Osteocyte (in vitro differentiated cells): ENCODE results near the gene EFCAB10. TPM values are rescaled to one million over a fixed set of nuclear protein-coding genes. Genes with fewer than 3 reads are reported as not detected.

Source experiments
- DNase-seq: peaks from one replicate; pipeline ENCODE4 v3.0.0; 2021; ENCODE audit warnings: mixed read lengths; ENCODE audit not compliant: unreplicated experiment; ENCODE audit errors: extremely low spot score
- H3K27ac Mint-ChIP-seq: one replicate; pipeline ENCODE4 v1.8.0; 2021; ENCODE audit warnings: mild to moderate bottlenecking, mixed read lengths; ENCODE audit not compliant: unreplicated experiment
- H3K27me3 Mint-ChIP-seq: one replicate; pipeline ENCODE4 v1.8.0; 2021; ENCODE audit warnings: mixed read lengths; ENCODE audit not compliant: unreplicated experiment
- H3K36me3 Mint-ChIP-seq: one replicate; pipeline ENCODE4 v1.8.0; 2021; ENCODE audit warnings: mixed read lengths; ENCODE audit not compliant: unreplicated experiment
- H3K4me1 Mint-ChIP-seq: one replicate; pipeline ENCODE4 v1.8.0; 2021; ENCODE audit warnings: mixed read lengths; ENCODE audit not compliant: unreplicated experiment
- H3K4me3 Mint-ChIP-seq: one replicate; pipeline ENCODE4 v1.8.0; 2021; ENCODE audit warnings: mild to moderate bottlenecking, moderate library complexity, mixed read lengths; ENCODE audit not compliant: unreplicated experiment
- H3K9me3 Mint-ChIP-seq: one replicate; pipeline ENCODE4 v1.8.0; 2021; ENCODE audit warnings: mixed read lengths; ENCODE audit not compliant: unreplicated experiment
- total RNA-seq: library from RNA; stranded (reverse); gene quantifications from 2 replicates; pipeline ENCODE4 v1.2.1, GENCODE V29; 2021
- TF ChIP-seq, protein P1 (sequence below): fragments of 200-600 bp; sonication (generic); IDR thresholded peaks from 2 replicates; pipeline ENCODE4 v1.5.0; 2021; ENCODE audit warnings: antibody characterized with exemption, mild to moderate bottlenecking, moderate library complexity

Gene EFCAB10
- total RNA-seq, 1 donor from 2014 or later = not detected

DNA sequence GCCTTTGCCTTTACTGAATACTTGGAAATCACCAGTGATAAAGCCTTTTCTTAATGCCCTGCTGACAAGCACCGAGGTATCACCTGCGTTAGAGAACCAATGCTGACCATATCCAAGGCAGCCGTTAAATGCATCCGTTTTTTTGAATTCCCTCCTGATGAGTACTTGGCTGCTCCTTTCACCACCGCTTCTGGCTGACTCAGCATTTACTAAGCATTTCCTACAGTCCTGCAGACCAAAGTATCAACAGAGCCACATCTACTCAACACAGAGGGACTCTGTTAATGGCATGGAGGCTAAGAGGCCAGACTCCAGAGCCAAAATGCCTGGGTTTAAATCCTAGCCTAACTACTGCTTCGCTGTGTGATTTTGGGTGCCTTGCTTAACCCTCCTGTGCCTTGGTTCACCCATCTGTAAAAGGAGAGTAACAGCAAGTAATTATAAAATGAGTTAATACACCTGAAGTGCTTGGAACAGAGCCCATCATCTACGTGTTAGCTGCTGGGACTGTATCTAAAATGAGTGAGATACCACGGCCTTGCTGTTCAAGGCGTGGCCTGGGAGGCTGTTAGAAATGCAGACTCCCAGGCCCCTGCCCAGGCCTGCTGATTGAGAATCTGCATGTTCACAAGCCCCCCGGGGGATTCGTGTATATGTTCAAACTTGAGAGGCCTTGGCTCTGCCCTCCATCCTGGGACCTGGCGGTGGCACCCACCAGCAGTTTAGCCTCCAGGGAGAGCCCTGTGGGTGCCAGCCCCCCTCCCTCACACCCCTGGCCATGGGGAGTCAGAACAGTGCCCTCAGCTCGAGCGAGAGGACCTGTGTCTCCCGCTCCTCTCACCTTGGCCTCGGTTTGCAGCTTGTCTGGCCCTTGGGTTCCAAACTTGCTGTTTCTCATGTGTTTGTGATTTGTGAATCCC lies 30.8 kb upstream of the EFCAB10 start:
- TF ChIP-seq, protein P1, sequence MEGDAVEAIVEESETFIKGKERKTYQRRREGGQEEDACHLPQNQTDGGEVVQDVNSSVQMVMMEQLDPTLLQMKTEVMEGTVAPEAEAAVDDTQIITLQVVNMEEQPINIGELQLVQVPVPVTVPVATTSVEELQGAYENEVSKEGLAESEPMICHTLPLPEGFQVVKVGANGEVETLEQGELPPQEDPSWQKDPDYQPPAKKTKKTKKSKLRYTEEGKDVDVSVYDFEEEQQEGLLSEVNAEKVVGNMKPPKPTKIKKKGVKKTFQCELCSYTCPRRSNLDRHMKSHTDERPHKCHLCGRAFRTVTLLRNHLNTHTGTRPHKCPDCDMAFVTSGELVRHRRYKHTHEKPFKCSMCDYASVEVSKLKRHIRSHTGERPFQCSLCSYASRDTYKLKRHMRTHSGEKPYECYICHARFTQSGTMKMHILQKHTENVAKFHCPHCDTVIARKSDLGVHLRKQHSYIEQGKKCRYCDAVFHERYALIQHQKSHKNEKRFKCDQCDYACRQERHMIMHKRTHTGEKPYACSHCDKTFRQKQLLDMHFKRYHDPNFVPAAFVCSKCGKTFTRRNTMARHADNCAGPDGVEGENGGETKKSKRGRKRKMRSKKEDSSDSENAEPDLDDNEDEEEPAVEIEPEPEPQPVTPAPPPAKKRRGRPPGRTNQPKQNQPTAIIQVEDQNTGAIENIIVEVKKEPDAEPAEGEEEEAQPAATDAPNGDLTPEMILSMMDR = no peak
- Mint-ChIP-seq H3K4me1 (no peaks in the 10 kb centered on the region), H3K36me3 (peaks cover 15% of the 10 kb centered on the region), H3K4me3 (no peak overlapping the region), H3K27ac (no peak overlapping the region), H3K9me3 (no peaks in the 10 kb centered on the region), H3K27me3 (no peaks in the 10 kb centered on the region)
- DNase-seq = no peak

DNA sequence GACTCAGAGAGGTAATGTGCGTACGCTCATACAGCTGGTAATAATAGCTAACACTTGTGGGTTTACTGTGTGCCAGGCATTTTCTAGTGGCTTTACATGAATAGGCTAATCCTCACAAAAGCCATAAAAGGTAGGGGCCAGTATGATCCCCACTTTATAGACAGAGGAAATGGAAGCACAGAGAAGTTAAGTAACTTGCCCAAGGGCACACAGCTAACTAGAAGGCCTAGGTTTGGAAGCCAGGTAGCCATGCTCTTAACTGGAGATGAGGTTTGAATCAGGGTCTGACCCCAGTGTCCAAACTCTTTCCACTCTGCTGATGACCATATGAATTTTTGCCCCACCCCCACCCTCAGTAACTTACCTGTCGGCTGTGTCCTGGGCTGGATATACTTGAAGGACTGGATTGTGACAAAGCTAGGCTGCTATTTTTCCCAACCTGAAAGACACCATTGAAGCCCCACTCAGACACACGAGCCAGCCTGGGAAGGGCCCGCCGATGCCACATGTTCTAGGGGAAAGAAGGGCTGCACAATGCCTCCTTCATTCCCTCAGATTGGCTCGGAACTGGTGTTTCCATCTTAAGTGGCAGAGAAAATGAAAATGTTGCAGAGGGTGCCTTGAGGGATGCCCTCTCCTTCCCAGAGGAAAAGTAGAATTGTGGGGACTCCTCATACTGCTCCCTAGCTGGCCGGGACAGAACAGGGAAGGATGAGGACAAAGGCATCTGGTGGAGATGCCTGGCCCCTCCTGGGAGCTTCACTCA lies 29.1 kb upstream of the EFCAB10 start:
- Mint-ChIP-seq H3K27me3 (no peaks in the 10 kb centered on the region), H3K4me1 (peaks cover 12% of the 10 kb centered on the region), H3K36me3 (peaks cover 13% of the 10 kb centered on the region), H3K27ac (no peak overlapping the region), H3K9me3 (no peaks in the 10 kb centered on the region), H3K4me3 (no peak overlapping the region)
- TF ChIP-seq, protein P1 = no peak
- no peak for DNase-seq

DNA sequence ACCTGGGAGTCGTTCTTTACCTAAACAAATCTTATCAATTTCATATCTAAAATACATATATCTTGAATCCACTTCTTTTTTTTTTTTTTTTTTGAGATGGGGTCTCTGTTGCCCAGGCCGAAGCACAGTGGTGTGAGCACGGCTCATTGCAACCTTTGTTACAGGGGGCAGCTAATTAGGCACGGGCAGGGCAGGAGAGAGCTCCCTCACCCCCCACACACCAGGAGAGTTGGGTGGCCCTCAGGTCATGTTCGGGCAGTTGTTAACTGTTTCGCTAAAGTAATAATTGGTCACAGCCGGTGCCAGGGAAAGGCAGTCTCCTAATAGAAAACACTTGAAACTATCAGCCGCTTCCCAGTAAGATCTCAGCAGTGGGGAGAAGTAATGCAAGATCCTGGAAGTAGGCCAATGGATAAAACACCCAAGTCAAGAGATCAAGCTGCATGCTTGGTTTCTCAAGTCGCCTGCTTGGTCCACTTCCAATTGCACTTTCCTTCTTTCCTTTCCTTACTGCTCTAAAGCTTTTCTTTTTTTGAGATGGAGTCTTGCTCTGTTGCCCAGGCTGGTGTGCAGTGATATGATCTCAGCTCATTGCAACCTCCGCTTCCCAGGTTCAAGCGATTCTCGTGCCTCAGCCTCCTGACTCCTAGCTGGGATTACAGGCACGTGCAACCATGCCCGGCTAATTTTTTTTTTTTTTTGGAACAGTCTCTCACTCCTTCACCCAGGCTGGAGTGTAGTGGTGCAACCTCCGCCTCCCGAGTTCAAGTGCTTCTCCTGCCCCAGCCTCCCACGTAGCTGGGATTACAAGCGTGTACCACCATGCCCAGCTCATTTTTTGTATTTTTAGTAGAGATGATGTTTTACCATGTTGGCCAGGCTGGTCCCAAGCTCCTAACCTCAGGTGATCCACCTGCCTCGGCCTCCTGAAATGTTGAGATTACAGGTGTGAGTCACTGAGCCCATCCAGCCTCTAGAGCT lies 21.3 kb upstream of the EFCAB10 start:
- H3K4me3 Mint-ChIP-seq = no peak overlapping the region
- H3K36me3 Mint-ChIP-seq = no peaks in the 10 kb centered on the region
- H3K9me3 Mint-ChIP-seq = no peaks in the 10 kb centered on the region
- DNase-seq = no peak
- peaks cover 15% of the 10 kb centered on the region for H3K4me1 Mint-ChIP-seq
- no peak overlapping the region for H3K27ac Mint-ChIP-seq
- TF ChIP-seq, protein P1 = no peak
- H3K27me3 Mint-ChIP-seq = peaks cover 7% of the 10 kb centered on the region

DNA sequence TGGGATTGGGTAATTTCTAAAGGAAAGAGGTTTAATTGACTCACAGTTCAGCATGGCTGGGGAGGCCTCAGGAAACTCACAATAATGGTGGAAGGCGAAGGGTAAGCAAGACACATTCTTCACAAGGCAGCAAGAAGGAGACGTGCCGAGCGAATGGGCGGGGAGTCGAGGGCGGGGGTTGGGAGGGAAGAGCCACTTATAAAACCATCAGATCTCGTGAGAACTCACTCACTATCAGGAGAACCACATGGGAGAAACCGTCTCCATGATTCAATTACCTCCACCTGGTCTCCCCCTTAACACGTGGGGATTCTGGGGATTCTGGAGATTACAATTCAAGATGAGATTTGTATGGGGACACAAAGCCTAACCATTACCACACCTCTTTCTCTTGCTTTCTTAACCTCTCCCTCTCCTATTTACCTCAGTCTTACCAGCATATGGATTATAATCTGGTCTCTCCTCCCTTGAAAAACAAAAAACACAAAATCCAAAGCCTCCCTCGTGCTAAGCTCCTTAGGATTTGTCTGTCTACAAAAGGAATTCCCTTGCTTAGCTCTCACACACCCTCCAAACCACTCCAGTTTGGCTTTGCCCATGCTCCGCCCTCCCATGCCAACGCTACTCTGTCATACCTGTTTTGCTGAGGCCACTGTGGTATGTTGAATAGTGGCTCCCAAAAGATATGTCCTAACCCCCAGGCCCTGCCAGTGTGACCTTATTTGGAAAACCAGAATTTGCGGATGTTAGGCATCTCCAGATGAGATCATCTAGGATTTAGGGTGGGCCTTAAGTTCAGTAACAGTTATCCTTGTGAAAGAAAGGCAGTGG lies 19.6 kb upstream of the EFCAB10 start:
- H3K9me3 Mint-ChIP-seq = no peaks in the 10 kb centered on the region
- H3K36me3 Mint-ChIP-seq = no peaks in the 10 kb centered on the region
- no peak for DNase-seq
- H3K4me3 Mint-ChIP-seq = no peak overlapping the region
- H3K27me3 Mint-ChIP-seq = peaks cover 12% of the 10 kb centered on the region
- no peak overlapping the region for H3K27ac Mint-ChIP-seq
- TF ChIP-seq, protein P1 = no peak
- H3K4me1 Mint-ChIP-seq = peaks cover 6% of the 10 kb centered on the region
